ENCODE results near the gene CSRP2.

Gene CSRP2

GRCh38 chr12:76898442-76898841 is 19.6 kb upstream of the CSRP2 start:
- Histone ChIP-seq H3F3A (ENCODE audit: insufficient read depth) (no peaks in the 10 kb centered on the region), H3K9ac (ENCODE audit: low read length) (no peak overlapping the region), H2AFZ (ENCODE audit: low read depth, low read length, severe bottlenecking) (no peak overlapping the region)

GRCh38 chr12:76896274-76896673 is 17.5 kb upstream of the CSRP2 start:
- no peaks in the 10 kb centered on the region for H3F3A ChIP-seq (ENCODE audit: insufficient read depth)
- no peak overlapping the region for H2AFZ ChIP-seq (ENCODE audit: low read depth, low read length, severe bottlenecking)
- no peaks in the 10 kb centered on the region for H3K9me3 ChIP-seq (ENCODE audit: insufficient read depth, low read length)
- H3K4me3 ChIP-seq (ENCODE audit: insufficient read depth, low read length, poor library complexity, severe bottlenecking): no peak overlapping the region
- TF ChIP-seq EZH2phosphoT487 (conservative IDR thresholded peaks at IDR 0.05; ENCODE audit: low read length) (no peak), CTCF (IDR thresholded peaks at IDR 0.05; ENCODE audit: insufficient read depth, low read length, poor library complexity, severe bottlenecking) (no peak)
- H3K4me2 ChIP-seq (ENCODE audit: low read depth, low read length, poor library complexity, severe bottlenecking): no peak overlapping the region
- no peaks in the 10 kb centered on the region for H3K27me3 ChIP-seq (ENCODE audit: low read length)
- H3K27ac ChIP-seq (ENCODE audit: low read depth, low read length): no peak overlapping the region
- H3K36me3 ChIP-seq (ENCODE audit: low read length): no peaks in the 10 kb centered on the region
- no peaks in the 10 kb centered on the region for H3K79me2 ChIP-seq (ENCODE audit: insufficient read depth, low read length)
- H4K20me1 ChIP-seq (ENCODE audit: low read depth, low read length): no peaks in the 10 kb centered on the region
- H3K9ac ChIP-seq (ENCODE audit: low read length): no peak overlapping the region
- H3K9me2 ChIP-seq (replicated peaks; ENCODE audit: insufficient read depth, low read length): no peaks in the 10 kb centered on the region

More at GRCh38 chr12:76898442-76898841, 19.6 kb upstream of the CSRP2 start:
- no peak overlapping the region for H3K4me2 ChIP-seq (ENCODE audit: low read depth, low read length, poor library complexity, severe bottlenecking)
- TF ChIP-seq CTCF (IDR thresholded peaks at IDR 0.05; ENCODE audit: insufficient read depth, low read length, poor library complexity, severe bottlenecking) (no peak), EZH2phosphoT487 (conservative IDR thresholded peaks at IDR 0.05; ENCODE audit: low read length) (no peak)
- no peaks in the 10 kb centered on the region for H3K27me3 ChIP-seq (ENCODE audit: low read length)
- no peak overlapping the region for H3K27ac ChIP-seq (ENCODE audit: low read depth, low read length)
- H3K9me2 ChIP-seq (replicated peaks; ENCODE audit: insufficient read depth, low read length): no peaks in the 10 kb centered on the region
- no peaks in the 10 kb centered on the region for H3K9me3 ChIP-seq (ENCODE audit: insufficient read depth, low read length)
- no peaks in the 10 kb centered on the region for H3K79me2 ChIP-seq (ENCODE audit: insufficient read depth, low read length)
- no peak overlapping the region for H3K4me3 ChIP-seq (ENCODE audit: insufficient read depth, low read length, poor library complexity, severe bottlenecking)
- H3K36me3 ChIP-seq (ENCODE audit: low read length): no peaks in the 10 kb centered on the region
- H4K20me1 ChIP-seq (ENCODE audit: low read depth, low read length): no peaks in the 10 kb centered on the region

GRCh38 chr12:76895796-76896195 is 17.0 kb upstream of the CSRP2 start:
- no peak for TF ChIP-seq EZH2phosphoT487 (conservative IDR thresholded peaks at IDR 0.05; ENCODE audit: low read length)
- no peak for TF ChIP-seq CTCF (IDR thresholded peaks at IDR 0.05; ENCODE audit: insufficient read depth, low read length, poor library complexity, severe bottlenecking)
- no peaks in the 10 kb centered on the region for H3K9me3 ChIP-seq (ENCODE audit: insufficient read depth, low read length)
- no peaks in the 10 kb centered on the region for H3K9me2 ChIP-seq (replicated peaks; ENCODE audit: insufficient read depth, low read length)
- no peak overlapping the region for H3K9ac ChIP-seq (ENCODE audit: low read length)
- H3F3A ChIP-seq (ENCODE audit: insufficient read depth): no peaks in the 10 kb centered on the region
- H3K4me2 ChIP-seq (ENCODE audit: low read depth, low read length, poor library complexity, severe bottlenecking): no peak overlapping the region
- no peaks in the 10 kb centered on the region for H3K79me2 ChIP-seq (ENCODE audit: insufficient read depth, low read length)
- H3K27ac ChIP-seq (ENCODE audit: low read depth, low read length): no peak overlapping the region
- H2AFZ ChIP-seq (ENCODE audit: low read depth, low read length, severe bottlenecking): no peak overlapping the region
- H4K20me1 ChIP-seq (ENCODE audit: low read depth, low read length): no peaks in the 10 kb centered on the region
- no peaks in the 10 kb centered on the region for H3K36me3 ChIP-seq (ENCODE audit: low read length)
- H3K27me3 ChIP-seq (ENCODE audit: low read length): no peaks in the 10 kb centered on the region
- no peak overlapping the region for H3K4me3 ChIP-seq (ENCODE audit: insufficient read depth, low read length, poor library complexity, severe bottlenecking)
